GM19463 (cell line): Measurements from ENCODE around the gene EXPH5.
A peak's percentile ranks its signal among the peaks of the same experiment; 100 is the strongest.
"Not testable (repeated sequence)": the region's sequence is repeated elsewhere in the genome, so short reads cannot be mapped to it uniquely, and the experiment has no call there.

Experiments
- ATAC-seq: cut with Tn5 transposase; IDR thresholded peaks from one replicate; pipeline ENCODE4 v1.9.1; 2021; ENCODE audit warnings: mild to moderate bottlenecking, moderate library complexity; ENCODE audit not compliant: unreplicated experiment

Gene EXPH5

GRCh38 chr11:108602818-108603217, 9.2 kb upstream of the EXPH5 start:
- ATAC-seq, result not testable (repeated sequence)

DNA sequence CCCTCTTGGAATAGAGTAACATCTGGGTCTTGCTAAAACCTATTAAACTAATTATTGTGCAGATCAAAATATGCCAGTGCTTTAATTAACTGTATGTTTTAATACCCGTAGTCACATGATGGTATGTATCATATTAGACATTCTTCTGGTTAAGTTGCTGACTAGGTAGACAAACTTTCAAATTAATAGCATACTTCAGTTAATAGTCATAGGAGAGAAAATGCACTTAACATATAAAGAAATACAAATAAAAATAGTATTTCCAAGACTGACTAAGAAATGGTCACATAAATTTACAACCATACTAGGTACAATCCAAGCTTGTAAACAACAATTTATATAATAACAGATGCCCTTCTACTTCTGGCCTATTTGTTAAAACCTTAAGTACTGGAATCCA, 7.6 kb upstream of the EXPH5 start:
- ATAC-seq, result no peak

- ATAC-seq, result no peak
These were observed 6.4 kb upstream of the EXPH5 start for GRCh38 chr11:108599978-108600377.

- no peak for ATAC-seq
These were observed 4.3 kb upstream of the EXPH5 start for GRCh38 chr11:108597736-108598355.

GRCh38 chr11:108596701-108597100, 3.1 kb upstream of the EXPH5 start:
- no peak for ATAC-seq

GRCh38 chr11:108593923-108594434, 411 bp upstream of the EXPH5 start:
- ATAC-seq, result no peak

GRCh38 chr11:108592591-108593213, 866 bp downstream of the EXPH5 start:
- ATAC-seq, result peak; percentile 17

GRCh38 chr11:108591893-108592292, 1.7 kb downstream of the EXPH5 start:
- ATAC-seq, result no peak

DNA sequence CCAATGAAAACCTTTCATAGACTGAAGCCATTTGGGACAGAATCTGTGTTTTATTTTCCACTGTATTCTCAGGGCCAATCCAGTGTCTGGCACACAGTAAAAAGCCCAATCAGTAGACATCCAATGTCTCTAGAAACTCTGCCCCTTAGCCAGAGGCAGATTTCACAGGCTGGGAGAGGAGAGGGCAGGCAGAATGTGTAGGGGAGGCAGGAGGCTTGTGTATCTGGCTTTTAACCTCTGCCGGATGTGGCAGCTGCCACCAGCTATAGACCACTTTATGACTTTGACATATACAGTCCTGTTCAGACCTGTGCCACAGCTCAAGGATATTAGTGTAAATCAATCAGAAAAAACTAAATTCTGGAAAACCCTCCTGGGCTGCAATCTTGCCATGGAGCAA, 4.4 kb downstream of the EXPH5 start:
- no peak for ATAC-seq

DNA sequence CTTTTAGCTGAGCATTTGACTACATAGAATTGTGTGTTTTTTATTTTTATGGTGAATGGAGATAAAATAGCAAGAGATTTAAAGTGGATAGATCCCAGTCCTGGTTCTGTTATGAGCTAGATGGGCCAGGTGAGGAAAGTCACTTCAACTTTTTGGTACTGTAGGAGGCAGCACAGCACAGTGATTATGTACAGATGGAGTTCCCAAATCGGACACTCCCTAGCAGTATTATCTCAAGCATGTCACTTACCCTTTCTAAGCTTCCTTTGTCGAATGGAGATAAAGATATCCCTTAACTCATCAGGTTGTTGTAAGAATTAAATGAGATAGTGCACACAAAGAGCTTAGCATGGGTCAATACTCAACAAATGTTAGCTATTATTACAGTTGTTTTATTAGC, 5.3 kb downstream of the EXPH5 start:
- no peak for ATAC-seq

- no peak for ATAC-seq
These were observed 6.5 kb downstream of the EXPH5 start for GRCh38 chr11:108587109-108587508.

DNA sequence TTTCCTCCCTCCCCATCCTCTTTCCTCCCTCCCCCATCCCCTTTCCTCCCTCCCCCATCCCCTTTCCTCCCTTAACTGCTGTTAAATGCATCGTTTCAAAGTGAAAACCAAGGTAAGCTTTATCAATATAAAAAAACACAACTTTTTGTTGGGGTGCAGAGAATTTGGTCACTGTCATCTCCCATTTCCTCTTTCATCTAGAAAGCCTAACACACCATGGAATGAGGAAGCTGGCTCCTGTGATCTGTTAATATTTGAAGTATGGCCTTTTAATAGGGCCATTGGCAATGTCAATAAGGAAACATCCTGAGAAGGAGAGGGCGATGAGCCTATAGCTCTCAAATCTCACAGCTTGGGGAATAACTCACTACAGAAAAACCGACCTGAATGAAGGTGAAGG, 7.0 kb downstream of the EXPH5 start:
- ATAC-seq, result no peak

DNA sequence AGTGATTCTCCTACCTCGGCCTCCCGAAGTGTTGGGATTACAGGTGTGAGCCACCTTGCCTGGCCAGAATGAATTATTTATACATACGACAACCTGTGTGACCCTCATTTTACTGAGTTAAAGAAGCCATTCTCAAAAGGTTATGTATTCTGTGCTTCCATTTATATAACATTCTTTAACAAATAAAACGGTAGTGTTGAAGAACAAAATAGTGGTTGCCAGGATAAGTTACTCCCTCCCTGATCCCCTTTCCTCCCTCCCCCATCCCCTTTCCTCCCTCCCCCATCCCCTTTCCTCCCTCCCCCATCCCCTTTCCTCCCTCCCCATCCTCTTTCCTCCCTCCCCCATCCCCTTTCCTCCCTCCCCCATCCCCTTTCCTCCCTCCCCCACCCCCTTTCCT, 7.4 kb downstream of the EXPH5 start:
- not testable (repeated sequence) for ATAC-seq

GRCh38 chr11:108584973-108585372, 8.6 kb downstream of the EXPH5 start:
- no peak for ATAC-seq

DNA sequence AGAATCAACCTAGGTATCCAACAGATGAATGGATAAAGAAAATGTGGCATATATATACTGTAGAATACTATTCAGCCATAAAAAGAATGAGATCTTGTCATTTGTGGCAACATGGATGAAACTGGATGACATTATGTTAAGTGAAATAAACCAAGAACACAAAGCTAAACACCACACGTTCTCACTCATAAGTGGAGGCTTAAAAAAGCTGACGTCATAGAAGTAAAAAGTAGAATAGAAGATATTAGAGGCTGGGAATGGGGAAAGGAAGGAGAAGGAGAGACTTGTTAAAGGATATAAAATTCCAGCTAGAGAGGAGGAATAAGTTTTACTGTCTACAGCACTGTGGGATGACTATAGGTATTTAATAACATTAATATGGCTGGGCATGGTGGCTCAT, 12.9 kb downstream of the EXPH5 start:
- no peak for ATAC-seq

GRCh38 chr11:108580043-108580442, 13.5 kb downstream of the EXPH5 start:
- no peak for ATAC-seq

GRCh38 chr11:108576523-108576922, 17.0 kb downstream of the EXPH5 start:
- no peak for ATAC-seq

DNA sequence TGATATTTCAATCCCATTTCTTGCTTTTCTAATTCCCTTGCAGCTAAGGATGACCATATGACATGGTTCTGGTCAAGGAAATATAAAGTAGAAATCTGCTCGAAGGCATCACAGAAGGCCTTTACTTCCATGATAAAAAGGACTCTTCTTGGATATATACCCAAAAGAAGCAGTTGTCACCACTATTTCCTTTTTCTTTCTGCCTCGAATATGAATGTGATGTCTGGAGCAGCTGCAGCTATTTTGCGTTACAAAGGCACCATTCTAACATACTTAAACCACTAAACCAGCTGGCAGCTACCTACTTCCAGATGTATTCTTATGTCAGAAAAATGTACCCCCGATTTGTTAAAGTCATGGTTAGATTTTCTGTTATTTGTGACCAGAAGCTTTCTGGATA, 18.9 kb downstream of the EXPH5 start:
- no peak for ATAC-seq

DNA sequence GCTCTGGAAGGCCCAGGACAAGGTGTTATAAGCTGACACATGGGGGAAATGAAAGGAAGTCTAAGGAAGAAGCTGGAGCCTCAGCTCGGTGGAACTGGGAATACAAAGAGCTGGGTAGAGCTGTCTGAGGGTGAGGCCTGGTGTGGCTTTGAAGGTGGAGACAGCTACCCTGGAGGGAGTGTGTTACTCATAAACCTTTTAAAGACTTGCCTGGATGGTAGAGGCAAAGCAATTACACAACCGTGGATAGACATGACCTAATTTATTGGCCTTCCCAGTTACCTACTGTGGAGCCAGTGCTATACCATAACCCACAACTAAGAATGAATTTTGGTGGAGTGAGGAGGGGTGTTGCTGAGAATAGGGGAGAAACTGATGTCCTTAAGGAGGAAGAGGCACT, 22.6 kb downstream of the EXPH5 start:
- no peak for ATAC-seq

- ATAC-seq, result no peak
These were observed 23.7 kb downstream of the EXPH5 start for GRCh38 chr11:108569896-108570295.

DNA sequence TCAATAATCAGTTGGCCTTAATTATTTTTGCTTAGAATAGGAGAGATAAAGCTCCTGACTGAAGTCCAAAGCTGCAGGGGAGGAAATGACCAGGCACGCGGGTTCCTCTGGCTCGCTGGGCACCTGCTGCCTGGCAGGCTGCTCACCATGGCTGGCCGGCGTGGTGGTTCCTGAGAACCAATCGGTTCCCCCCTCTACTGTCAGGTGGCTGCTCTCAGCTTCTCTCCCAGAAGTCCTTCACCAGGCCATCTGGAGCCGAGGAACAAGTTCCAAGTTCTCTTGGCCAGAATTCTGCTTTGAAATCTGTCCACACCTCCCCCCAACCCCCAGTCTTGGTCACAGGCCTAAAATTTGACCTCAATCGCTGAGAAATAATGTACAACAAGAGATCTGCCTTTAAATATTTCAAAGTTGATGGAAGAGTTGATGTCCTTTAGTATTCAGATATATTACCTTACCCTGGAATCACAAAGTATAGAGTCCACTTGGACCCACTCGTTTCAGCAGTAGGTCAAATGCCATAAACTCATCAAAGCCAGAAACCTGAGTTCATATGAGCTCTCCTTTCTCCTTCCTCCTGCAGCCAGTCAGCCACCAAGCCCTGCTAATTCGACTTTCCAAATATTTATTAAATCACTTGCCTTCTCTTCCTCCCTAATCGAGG, 25.2 kb downstream of the EXPH5 start:
- no peak for ATAC-seq

DNA sequence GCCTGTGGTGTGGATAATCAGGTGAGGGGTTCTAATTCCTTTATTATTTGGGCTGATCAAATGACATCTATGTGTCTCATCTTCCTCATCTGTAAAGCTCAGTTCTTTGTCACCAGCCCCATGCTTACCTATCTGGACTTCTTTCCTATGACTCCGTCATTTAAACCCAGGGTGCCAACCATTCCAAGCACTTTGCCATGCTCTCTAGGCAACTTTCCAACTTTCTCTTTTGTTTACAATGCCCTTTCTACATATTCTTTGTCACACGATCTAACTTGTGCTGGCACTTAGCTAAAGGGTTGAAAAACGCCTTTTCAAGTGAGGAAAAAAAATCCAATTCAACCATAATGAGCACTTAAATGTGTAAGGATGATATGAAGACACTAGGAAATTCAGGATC, 27.9 kb downstream of the EXPH5 start:
- ATAC-seq, result no peak
